Measurements from ENCODE around the gene UBAC2.
"Not testable (repeated sequence)": the region's sequence is repeated elsewhere in the genome, so short reads cannot be mapped to it uniquely, and the experiment has no call there.

UBAC2 gene

GRCh38 chr13:99215184-99215830, 14.7 kb downstream of the UBAC2 start:
- DNase-seq: peak; percentile 57 to 61

GRCh38 chr13:99217461-99218110, 16.9 kb downstream of the UBAC2 start:
- DNase-seq: no peak

DNA sequence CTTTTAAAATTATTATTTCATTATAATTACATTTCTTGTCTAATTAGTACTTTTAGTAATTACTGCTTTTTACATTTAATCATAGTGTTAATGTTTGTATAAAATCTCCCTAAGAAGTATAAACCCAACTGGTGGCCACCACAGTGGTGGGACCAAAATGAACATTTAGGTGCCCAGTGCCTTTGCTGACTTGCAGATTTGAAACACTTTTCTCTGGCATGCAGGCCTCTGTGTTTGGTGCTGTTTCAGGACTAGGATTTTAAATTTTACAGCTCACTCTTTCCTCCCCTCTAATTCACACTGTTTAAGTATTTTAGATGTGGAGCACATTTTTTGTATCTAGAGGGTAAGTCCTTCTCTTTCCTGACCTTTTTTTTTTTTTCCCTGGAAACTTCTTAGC, 17.5 kb downstream of the UBAC2 start:
- no peak for DNase-seq

DNA sequence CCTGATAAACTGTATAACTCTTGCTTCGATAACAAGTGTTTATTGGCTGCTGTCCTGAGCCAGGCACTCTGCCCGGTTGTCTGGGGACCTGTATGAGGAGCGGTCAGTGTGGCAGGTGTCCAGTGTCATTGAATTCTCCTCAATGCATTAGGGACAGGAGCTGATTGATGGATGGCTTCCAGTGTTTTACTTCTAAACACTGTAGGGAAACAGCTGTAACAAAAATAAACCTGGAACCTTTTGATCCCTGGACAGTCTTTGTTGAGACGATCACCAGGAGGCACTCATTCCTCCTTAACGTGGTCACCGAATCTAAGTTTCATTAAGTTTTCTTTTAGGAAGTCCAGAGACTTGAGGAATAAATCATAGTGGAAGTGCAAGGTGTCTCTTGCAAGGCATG, 17.9 kb downstream of the UBAC2 start:
- DNase-seq: no peak

DNA sequence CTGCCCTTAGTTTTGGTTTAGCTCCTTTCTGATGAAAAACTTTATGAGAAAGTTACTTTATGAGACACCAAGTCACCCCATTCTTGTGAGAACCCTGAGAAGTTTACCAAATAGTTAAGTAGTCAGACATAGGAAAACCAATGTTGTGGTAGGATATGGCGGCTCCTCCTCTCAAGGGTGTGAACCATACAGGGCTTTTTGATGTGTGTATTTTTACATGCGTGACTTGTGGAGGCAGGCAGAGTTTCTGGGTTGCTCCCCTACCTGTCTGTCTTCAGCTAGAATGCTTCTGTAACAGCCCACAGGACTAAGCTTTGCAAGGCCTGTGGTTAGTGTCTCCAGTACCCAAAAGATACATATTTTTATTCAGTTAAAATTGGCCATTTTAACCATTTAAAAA, 18.3 kb downstream of the UBAC2 start:
- peak in 1 of 2 experiments; percentile 56 for DNase-seq

- DNase-seq: no peak
These were observed 19.7 kb downstream of the UBAC2 start for GRCh38 chr13:99220199-99220935.

DNA sequence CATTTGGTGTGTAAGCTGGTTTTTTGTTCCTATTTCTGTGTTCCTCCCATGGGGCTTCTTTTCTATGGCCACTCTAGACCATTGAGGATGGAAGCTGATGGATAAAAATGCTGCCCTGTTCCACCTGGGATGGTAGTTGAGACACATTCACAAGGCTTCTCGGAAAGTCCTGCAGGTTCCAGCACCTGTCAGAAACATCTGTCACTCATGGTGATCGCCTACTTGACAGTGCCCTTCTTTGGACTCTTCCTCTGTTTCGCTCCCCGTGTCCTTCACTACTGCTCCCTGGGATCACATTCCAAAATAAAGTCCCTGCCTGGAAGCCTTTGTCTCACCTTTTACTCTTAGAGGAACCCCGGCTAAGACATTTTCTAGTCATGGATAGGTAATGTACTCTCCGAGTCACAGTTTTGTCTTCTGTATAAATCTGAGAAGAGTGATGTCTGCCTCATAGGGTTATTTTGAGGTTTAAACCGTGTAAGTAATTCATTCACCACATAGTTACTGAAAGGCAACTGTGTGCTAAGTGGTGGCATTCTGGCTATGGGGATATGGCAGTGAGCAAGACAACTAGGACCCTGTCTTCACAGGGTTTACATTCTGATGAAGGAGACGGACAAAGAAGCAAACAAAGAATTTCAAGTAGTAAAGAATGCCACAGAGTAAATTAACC, 21.0 kb downstream of the UBAC2 start:
- DNase-seq: no peak

GRCh38 chr13:99223587-99223986, 22.9 kb downstream of the UBAC2 start:
- no peak for DNase-seq

DNA sequence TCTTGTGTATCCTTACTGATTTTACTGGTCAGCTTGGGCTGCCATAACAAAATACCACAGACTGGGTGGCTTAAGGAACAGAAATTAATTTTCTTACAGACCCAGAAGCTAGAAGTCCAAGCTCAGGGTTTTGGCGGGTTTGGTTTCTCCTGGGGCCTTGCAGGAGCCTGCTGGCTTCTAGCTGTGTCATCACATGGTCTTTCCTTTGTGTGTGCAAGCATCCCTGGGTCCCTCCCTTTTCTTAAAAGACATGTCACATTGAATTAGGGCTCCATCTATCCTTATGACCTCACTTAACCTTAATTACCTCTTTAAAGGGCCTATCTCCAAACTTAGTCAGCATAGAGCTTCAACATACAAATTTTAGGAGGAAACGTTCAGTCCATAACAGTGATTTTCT, 23.4 kb downstream of the UBAC2 start:
- DNase-seq: no peak

DNA sequence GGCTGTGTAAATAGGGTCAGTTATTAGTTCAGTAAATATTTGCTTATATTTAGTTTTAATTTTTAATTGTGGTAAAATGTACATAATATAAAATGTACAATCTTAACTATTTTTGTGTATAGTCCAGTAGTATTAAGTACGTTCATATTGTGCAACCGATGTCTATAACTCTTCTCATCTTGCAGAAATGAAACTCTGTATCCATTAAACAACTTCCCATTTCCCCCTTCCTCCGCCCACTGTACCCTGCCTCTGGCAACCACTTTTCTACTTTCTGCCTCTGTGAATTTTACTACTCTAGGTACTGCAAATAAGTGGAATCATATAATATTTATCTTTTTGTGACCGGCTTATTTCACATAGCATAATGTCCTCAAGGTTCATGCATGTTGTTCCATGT, 24.4 kb downstream of the UBAC2 start:
- no peak for DNase-seq

DNA sequence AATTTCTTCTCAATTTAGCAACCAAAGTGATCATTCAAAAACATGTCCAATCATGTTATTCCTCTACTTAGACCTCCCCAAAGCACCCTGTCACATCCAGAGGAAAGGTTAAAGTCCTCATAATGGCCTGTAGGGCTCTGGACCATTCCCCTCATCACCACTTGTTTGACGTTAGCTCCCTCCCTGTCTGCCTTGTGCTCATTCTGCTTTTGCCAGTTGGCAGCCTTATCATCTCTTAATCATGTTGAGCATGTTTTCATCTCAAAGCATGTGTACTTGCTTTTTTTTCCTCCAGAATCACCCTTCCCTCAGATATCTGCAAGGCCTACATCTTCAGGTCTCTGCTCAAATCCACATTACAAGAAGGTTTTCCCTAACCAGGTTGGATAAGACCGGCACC, 25.9 kb downstream of the UBAC2 start:
- no peak for DNase-seq

DNA sequence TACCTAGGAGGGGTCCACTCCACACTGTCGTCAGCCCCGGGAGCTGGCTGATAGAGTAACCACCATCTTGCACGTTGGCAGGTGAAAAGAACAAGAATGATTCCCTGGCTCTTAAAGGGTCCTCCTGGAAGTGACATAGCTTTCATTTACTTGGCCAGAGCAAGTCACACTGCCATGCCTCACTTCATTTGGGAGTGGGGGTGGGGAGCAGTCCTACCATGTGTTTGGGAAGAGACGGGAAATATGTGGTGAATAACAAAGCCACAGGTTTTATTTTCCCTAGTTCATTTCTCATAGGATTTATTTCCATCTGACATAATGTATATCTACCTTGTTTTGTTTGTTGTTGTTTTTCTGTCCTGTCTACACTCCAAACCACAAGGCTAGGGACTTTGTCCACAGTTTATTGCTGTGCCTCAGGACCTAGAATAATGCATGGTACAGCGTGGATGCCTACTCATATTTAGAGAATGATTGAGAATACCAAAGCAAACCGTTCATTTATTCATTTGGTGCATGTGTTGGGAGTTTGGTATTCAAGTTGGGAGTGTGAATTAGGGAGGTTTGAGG, 26.8 kb downstream of the UBAC2 start:
- no peak for DNase-seq

GRCh38 chr13:99227909-99228688, 27.4 kb downstream of the UBAC2 start:
- DNase-seq: no peak

DNA sequence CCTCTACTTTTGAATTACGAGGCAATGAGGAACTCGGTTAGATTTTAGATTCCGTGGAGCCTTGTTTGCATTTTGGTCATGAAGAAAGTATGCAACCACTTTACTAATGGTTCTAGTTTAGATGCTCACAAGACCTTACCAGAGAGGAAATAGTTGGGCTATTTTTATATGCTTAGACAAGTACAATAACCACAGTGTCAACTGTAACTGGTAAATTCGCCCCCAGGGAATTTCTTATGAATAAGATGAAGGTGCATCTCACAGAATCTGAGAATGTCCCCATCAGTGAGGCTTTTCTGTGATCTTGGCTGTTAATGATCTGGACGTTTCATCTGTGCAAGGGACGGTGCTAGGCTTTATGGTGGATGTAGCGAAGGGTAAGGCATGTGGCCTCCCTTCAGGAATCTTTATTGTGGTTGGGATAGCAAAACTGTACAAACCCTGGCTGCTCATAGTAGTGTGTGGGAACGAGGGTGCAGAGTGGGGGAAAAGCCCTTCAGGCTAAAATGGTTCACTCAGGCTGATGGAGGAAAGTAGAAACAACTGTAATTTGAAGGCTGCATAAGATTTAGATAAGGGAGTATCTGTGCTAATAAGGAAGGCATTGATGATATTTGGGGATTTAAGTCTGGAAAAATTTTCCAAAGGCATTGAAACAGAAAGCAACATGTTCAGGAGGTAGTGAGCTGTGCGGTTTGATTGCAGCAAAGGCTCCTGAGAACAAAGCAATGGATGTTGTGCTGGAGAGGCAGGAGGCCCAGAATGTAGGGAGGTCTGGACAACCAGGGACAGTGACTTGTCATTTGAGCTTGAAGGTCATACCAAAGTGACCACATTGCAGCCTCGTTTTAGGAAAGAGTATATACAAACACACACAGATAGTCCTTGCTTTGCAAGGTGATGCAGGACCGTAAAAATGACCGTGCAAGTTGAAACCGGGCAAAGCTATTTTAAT, 28.4 kb downstream of the UBAC2 start:
- DNase-seq: no peak

DNA sequence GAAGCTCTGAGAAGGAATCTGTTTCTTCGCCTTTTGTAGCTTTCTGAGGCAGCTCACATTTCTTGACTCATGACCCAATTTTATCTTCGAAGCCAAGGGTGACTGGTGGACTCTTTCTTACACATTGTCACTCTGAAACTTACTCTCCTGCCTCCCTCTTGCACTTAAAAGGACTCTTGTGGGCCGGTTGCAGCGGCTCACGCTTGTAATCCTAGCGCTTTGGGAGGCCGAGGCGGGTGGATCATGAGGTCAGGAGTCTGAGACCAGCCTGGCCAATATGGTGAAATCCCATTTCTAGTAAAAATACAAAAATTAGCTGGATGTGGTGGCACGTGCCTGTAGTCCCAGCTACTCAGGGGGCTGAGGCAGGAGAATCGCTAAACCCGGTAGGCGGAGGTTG, 29.9 kb downstream of the UBAC2 start:
- DNase-seq: not testable (repeated sequence)

DNA sequence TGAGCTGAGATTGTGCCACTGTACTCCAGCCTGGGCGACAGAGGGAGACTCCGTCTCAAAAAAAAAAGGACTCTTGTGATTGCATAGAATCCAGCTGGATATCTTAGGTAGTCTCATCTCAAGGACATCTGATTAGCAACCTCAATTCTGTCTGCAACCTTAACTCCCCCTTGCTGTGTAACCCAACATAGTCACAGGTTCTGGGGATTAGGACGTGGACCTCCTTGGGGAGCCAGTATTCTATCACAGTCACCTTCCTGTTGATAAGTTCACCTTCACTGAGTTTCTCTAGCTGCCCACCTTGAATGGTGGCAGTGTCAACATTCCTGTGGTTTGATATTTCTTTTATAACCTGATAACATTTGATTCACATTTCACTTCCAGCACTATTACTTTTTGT, 30.3 kb downstream of the UBAC2 start:
- DNase-seq: no peak

GRCh38 chr13:99231721-99232120, 31.1 kb downstream of the UBAC2 start:
- no peak for DNase-seq

DNA sequence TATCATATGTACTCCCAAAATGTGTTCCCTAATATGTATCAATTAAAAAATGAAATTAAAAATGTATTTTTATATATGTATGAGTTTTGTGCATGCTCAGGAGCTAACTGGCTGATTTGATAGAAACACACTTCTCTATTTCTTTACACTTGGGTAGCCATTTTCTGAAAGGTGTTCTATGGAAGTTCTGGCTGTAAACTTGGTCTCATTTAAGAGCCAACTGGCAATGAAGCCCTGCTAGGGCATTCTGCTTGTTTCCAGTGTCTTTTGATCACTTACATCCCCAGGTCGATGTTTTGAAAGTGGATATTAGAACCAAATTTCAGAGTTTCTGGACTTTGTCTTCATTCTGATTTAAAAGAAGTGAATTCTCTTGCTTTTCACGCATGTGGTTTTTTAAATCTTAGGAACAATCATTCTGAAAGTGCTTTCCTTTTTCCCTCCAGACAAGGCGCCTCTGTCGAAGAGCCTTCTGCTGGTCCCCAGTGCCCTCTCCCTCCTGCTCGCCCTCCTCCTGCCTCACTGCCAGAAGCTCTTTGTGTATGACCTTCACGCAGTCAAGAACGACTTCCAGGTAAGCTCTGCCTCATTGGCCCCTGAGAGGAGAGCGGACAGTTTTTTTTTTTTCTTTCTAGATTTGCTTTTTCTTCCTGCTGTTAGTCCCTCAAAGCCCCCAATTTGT, 37.5 kb downstream of the UBAC2 start:
- peak in 1 of 2 experiments; percentile 52 for DNase-seq

DNA sequence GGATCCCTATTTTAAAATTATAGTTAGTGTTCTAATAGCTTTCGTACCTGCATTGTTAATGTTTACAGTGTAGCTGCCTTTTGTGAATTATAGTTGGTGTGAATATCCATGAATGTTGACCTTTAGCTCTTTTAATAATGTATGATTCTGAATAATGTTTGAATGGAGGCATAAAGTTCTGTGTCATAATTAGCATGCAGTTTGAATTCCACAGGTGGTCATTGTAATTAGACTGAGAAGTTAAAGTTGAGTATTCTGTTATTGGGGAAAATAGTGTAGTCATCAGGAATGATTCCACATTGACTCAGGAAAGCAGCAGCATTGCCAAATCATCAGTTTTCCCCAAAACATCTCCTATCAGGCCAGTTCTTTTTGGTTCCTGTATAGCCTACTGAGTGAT, 45.4 kb downstream of the UBAC2 start:
- DNase-seq: no peak

- DNase-seq: not testable (repeated sequence)
These were observed 48.5 kb downstream of the UBAC2 start for GRCh38 chr13:99249178-99249577.

- DNase-seq: not testable (repeated sequence)
These were observed 49.0 kb downstream of the UBAC2 start for GRCh38 chr13:99249606-99250005.
